Measurements from ENCODE around the gene SRSF7. TPM values are rescaled to one million over a fixed set of nuclear protein-coding genes. Genes with fewer than 3 reads are reported as not detected.

SRSF7 gene
- total RNA-seq, 1 experiment from 2014 or later = 299 TPM

DNA sequence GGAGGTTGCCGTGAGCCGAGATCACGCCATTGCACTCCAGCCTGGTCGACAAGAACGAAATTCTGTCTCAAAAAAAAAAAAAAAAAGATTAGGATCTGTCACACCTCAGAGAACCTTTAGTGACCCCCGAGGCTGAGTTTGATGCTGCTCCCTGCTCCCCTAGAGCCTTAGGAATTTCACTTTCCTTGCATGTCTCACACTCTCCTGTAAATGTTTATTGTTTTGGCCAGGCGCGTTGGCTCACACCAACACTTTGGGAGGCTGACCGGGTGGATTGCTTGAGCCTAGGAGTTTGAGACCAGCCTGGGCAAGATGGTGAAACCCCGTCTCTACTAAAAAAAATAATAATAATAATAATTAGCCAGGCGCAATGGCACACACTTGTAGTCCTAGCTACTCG, 31.5 kb downstream of the SRSF7 start:
- CTCF ChIA-PET = no interaction called here
- TF ChIP-seq RELA (CRISPR knock-in tag; IDR thresholded peaks at IDR 0.05; ENCODE audit: borderline replicate concordance) (no peak), JUN (CRISPR knock-in tag; IDR thresholded peaks at IDR 0.05) (no peak), NR3C1 (CRISPR knock-in tag; conservative IDR thresholded peaks at IDR 0.05; ENCODE audit: low read depth) (no peak), MLX (CRISPR knock-in tag; IDR thresholded peaks at IDR 0.05) (no peak), E2F5 (CRISPR knock-in tag; IDR thresholded peaks at IDR 0.05) (no peak), ZNF396 (CRISPR knock-in tag; IDR thresholded peaks at IDR 0.05; ENCODE audit: borderline replicate concordance) (no peak)
- TF ChIP-seq, protein P1, sequence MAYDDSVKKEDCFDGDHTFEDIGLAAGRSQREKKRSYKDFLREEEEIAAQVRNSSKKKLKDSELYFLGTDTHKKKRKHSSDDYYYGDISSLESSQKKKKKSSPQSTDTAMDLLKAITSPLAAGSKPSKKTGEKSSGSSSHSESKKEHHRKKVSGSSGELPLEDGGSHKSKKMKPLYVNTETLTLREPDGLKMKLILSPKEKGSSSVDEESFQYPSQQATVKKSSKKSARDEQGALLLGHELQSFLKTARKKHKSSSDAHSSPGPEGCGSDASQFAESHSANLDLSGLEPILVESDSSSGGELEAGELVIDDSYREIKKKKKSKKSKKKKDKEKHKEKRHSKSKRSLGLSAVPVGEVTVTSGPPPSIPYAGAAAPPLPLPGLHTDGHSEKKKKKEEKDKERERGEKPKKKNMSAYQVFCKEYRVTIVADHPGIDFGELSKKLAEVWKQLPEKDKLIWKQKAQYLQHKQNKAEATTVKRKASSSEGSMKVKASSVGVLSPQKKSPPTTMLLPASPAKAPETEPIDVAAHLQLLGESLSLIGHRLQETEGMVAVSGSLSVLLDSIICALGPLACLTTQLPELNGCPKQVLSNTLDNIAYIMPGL (CRISPR knock-in tag; IDR thresholded peaks at IDR 0.05) = no peak
- no peak for ATAC-seq
- H3K27me3 Mint-ChIP-seq (ENCODE audit: low read depth) = no peaks in the 10 kb centered on the region
- H3K27ac Mint-ChIP-seq = no peak overlapping the region
- peaks cover 3% of the 10 kb centered on the region; the same call in 1 of the 2 replicates for H3K36me3 Mint-ChIP-seq
- H3K9me3 Mint-ChIP-seq = no peaks in the 10 kb centered on the region
- no peak for DNase-seq (ENCODE audit: low spot score)
- no peaks in the 10 kb centered on the region for H3K4me1 Mint-ChIP-seq
- POLR2A ChIA-PET = no interaction called here
- H3K4me3 Mint-ChIP-seq = no peak overlapping the region

DNA sequence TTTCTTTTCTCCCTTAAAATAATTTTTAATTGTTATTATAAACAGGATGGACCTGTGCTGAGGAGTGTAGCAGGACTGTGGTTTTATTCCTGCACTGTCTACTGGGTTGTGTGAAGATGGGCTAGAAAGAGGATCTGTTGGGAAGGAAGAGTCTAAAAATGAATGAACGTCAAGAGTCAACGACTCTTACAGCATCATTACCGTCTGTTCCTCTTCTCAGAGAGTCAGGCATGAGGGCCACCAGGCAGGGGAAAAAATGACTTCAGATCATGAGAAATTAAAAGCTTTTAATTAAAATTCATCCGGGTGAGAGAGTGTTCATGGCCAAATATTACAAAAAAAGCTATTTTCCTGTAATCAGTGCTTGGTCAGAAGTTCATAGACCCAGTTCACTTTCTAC, 32.6 kb downstream of the SRSF7 start:
- Mint-ChIP-seq H3K36me3 (peaks cover 3% of the 10 kb centered on the region; the same call in 1 of the 2 replicates), H3K4me1 (no peaks in the 10 kb centered on the region), H3K27me3 (ENCODE audit: low read depth) (no peaks in the 10 kb centered on the region), H3K9me3 (no peaks in the 10 kb centered on the region), H3K4me3 (no peak overlapping the region), H3K27ac (peak overlapping the region; percentile 3; the same call in 1 of the 2 replicates)
- TF ChIP-seq, protein P2, sequence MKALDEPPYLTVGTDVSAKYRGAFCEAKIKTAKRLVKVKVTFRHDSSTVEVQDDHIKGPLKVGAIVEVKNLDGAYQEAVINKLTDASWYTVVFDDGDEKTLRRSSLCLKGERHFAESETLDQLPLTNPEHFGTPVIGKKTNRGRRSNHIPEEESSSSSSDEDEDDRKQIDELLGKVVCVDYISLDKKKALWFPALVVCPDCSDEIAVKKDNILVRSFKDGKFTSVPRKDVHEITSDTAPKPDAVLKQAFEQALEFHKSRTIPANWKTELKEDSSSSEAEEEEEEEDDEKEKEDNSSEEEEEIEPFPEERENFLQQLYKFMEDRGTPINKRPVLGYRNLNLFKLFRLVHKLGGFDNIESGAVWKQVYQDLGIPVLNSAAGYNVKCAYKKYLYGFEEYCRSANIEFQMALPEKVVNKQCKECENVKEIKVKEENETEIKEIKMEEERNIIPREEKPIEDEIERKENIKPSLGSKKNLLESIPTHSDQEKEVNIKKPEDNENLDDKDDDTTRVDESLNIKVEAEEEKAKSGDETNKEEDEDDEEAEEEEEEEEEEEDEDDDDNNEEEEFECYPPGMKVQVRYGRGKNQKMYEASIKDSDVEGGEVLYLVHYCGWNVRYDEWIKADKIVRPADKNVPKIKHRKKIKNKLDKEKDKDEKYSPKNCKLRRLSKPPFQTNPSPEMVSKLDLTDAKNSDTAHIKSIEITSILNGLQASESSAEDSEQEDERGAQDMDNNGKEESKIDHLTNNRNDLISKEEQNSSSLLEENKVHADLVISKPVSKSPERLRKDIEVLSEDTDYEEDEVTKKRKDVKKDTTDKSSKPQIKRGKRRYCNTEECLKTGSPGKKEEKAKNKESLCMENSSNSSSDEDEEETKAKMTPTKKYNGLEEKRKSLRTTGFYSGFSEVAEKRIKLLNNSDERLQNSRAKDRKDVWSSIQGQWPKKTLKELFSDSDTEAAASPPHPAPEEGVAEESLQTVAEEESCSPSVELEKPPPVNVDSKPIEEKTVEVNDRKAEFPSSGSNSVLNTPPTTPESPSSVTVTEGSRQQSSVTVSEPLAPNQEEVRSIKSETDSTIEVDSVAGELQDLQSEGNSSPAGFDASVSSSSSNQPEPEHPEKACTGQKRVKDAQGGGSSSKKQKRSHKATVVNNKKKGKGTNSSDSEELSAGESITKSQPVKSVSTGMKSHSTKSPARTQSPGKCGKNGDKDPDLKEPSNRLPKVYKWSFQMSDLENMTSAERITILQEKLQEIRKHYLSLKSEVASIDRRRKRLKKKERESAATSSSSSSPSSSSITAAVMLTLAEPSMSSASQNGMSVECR (CRISPR knock-in tag; IDR thresholded peaks at IDR 0.05; ENCODE audit: borderline replicate concordance) = no peak
- TF ChIP-seq, protein P3, sequence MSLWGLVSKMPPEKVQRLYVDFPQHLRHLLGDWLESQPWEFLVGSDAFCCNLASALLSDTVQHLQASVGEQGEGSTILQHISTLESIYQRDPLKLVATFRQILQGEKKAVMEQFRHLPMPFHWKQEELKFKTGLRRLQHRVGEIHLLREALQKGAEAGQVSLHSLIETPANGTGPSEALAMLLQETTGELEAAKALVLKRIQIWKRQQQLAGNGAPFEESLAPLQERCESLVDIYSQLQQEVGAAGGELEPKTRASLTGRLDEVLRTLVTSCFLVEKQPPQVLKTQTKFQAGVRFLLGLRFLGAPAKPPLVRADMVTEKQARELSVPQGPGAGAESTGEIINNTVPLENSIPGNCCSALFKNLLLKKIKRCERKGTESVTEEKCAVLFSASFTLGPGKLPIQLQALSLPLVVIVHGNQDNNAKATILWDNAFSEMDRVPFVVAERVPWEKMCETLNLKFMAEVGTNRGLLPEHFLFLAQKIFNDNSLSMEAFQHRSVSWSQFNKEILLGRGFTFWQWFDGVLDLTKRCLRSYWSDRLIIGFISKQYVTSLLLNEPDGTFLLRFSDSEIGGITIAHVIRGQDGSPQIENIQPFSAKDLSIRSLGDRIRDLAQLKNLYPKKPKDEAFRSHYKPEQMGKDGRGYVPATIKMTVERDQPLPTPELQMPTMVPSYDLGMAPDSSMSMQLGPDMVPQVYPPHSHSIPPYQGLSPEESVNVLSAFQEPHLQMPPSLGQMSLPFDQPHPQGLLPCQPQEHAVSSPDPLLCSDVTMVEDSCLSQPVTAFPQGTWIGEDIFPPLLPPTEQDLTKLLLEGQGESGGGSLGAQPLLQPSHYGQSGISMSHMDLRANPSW (CRISPR knock-in tag; conservative IDR thresholded peaks at IDR 0.05; ENCODE audit: low read depth) = no peak
- TF ChIP-seq CREB1 (CRISPR knock-in tag; IDR thresholded peaks at IDR 0.05) = no peak
- no peak for TF ChIP-seq TEAD4 (CRISPR knock-in tag; IDR thresholded peaks at IDR 0.05)
- TF ChIP-seq ZNF671 (CRISPR knock-in tag; IDR thresholded peaks at IDR 0.05) = no peak
- no peak for TF ChIP-seq GTF2I (CRISPR knock-in tag; conservative IDR thresholded peaks at IDR 0.05)
- DNase-seq (ENCODE audit: low spot score) (no peak), ATAC-seq (no peak)
- POLR2A ChIA-PET = no interaction called here
- CTCF ChIA-PET = interaction anchor here (2.1 kb wide), 1 partner anchor 116 kb away, joined by 7 read pairs; the partner anchor contains the start of gene HNRNPLL

All from WTC11 (cell line).